BJ (cell line): ENCODE measurements around the gene GLS. TPM values are rescaled to one million over a fixed set of nuclear protein-coding genes. Genes with fewer than 3 reads are reported as not detected.
A peak's percentile ranks its signal among the peaks of the same experiment; 100 is the strongest.

Experiments used
- CTCF ChIA-PET: fragments of 350-600 bp; formaldehyde crosslinking; extraction: SDS; loops from one replicate; lab custom pipeline; 2021; ENCODE audit warnings: antibody characterized with exemption, inconsistent platforms; lab: Yijun Ruan, JAX
- POLR2A ChIA-PET: fragments of 300-600 bp; sonication (Branson Sonifier 250); formaldehyde crosslinking; extraction: SDS; loops from one replicate; lab custom pipeline; 2021; ENCODE audit warnings: antibody characterized with exemption; lab: Charles Lee
- DNase-seq: peaks from one replicate; pipeline ENCODE4 v3.0.0-alpha.2; 2011; ENCODE audit warnings: low read depth
- H3K27me3 ChIP-seq: 2 replicates; pipeline ENCODE4 v1.6.0; 2011; ENCODE audit warnings: low read length; ENCODE audit not compliant: control insufficient read depth, insufficient read depth
- H3K36me3 ChIP-seq: 2 replicates; pipeline ENCODE4 v1.5.1; 2011; ENCODE audit warnings: low read length; ENCODE audit not compliant: control insufficient read depth, insufficient read depth
- H3K4me3 ChIP-seq: 2 replicates; pipeline ENCODE4 v1.5.1; 2011; ENCODE audit warnings: low read depth, mild to moderate bottlenecking, control low read depth, low read length
- polyA plus RNA-seq: library from polyadenylated mRNA; depleted of rRNA; stranded (reverse); fragments of >200 nt; gene quantifications from 2 replicates; pipeline ENCODE4 v1.2.3, GENCODE V29; 2011
- TF ChIP-seq, protein P1 (sequence below): IDR thresholded peaks from 2 replicates; pipeline ENCODE4 v1.5.1; 2011; ENCODE audit warnings: low read depth, mild to moderate bottlenecking, control low read depth, inconsistent platforms, low read length, moderate library complexity; ENCODE audit not compliant: insufficient read depth

GLS gene
- polyA plus RNA-seq, 1 experiment = 132 TPM

DNA sequence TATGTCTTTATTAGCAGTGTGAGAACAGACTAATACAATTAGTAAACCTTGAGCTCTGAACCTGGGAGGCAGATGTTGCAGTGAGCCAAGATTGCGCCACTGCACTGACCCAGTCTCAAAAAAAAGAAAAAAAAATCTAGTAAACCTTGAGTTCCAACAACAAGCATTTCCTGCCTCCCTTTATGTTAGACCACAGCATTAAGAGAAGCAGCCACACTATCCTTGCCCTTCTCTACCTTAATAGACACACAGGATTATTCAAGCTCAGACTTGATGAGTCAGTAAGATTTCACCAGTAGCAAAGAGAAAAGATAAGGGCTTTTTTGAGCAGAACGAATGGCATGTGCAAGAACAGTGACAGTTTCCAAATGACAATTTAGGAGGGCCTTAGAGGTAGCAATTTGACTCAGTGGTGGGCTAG, 18.0 kb upstream of the GLS start:
- CTCF ChIA-PET = interaction anchor here (0.6 to 2.3 kb wide), 4 partner anchors 12 to 284 kb away, joined by 3 to 13 read pairs (median 4); partner anchors contain the start of gene GLS
- Histone ChIP-seq H3K27me3 (no peaks in the 10 kb centered on the region), H3K36me3 (no peaks in the 10 kb centered on the region), H3K4me3 (no peak overlapping the region)
- TF ChIP-seq, protein P1, sequence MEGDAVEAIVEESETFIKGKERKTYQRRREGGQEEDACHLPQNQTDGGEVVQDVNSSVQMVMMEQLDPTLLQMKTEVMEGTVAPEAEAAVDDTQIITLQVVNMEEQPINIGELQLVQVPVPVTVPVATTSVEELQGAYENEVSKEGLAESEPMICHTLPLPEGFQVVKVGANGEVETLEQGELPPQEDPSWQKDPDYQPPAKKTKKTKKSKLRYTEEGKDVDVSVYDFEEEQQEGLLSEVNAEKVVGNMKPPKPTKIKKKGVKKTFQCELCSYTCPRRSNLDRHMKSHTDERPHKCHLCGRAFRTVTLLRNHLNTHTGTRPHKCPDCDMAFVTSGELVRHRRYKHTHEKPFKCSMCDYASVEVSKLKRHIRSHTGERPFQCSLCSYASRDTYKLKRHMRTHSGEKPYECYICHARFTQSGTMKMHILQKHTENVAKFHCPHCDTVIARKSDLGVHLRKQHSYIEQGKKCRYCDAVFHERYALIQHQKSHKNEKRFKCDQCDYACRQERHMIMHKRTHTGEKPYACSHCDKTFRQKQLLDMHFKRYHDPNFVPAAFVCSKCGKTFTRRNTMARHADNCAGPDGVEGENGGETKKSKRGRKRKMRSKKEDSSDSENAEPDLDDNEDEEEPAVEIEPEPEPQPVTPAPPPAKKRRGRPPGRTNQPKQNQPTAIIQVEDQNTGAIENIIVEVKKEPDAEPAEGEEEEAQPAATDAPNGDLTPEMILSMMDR = no peak
- POLR2A ChIA-PET = interaction anchor here (1.2 kb wide), 1 partner anchor 19 kb away, joined by 6 read pairs; no protein-coding TSS in a partner anchor
- DNase-seq = peak; percentile 63

DNA sequence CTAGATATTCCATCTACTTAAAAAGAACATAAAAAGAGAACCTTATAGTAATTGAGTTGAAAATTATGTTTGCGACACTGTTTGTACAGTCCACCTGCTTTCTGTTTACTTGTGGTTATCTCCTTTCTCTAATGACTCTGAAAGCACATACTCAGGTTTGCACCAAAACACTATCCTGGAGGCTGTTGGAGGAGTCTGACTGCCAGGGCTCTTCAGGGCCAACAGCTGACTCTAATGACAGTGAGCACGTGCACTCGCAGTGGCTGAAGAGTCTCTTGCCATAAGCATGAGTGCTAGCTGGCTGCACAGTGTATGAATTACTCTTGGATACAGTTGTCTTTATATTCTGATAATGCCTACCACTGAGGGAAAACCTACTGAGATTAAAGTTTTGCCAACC, 16.7 kb upstream of the GLS start:
- DNase-seq = no peak
- ChIA-PET POLR2A (interaction anchor here (0.6 to 0.9 kb wide), 2 partner anchors 16 to 18 kb away, joined by 3 to 5 read pairs; no protein-coding TSS in a partner anchor), CTCF (interaction anchor here (0.6 to 1.7 kb wide), 3 partner anchors 14 to 81 kb away, joined by 3 to 4 read pairs (median 3); partner anchors contain the start of gene GLS)
- TF ChIP-seq, protein P1 = no peak
- no peaks in the 10 kb centered on the region for H3K36me3 ChIP-seq
- H3K4me3 ChIP-seq = no peak overlapping the region
- no peaks in the 10 kb centered on the region for H3K27me3 ChIP-seq

DNA sequence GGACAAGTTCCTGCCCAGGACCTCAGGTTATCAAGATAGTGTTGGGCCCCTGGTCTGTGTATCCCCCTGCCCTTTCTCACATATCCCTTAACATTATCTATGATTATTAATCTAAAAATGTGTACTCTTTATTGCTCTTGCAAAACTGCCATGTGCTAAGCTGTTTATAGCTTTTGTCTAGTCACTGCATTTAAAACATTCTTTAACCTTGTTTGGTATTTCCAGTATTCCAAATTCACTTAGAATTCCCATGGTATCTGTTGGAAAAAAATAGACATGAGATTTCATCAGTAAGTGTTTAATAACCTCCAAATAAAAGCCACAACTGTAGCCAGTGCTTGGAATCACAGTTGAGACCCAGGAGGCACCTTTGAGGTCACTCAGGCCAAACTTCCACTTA, 16.2 kb upstream of the GLS start:
- TF ChIP-seq, protein P1 = no peak
- CTCF ChIA-PET = interaction anchor here (0.6 to 1.7 kb wide), 4 partner anchors 14 to 208 kb away, joined by 3 to 4 read pairs (median 3); partner anchors contain the start of gene GLS
- H3K27me3 ChIP-seq = no peaks in the 10 kb centered on the region
- H3K4me3 ChIP-seq = no peak overlapping the region
- H3K36me3 ChIP-seq = no peaks in the 10 kb centered on the region
- POLR2A ChIA-PET = interaction anchor here (0.6 to 0.9 kb wide), 2 partner anchors 16 to 18 kb away, joined by 3 to 5 read pairs; no protein-coding TSS in a partner anchor
- peak; percentile 83 for DNase-seq

DNA sequence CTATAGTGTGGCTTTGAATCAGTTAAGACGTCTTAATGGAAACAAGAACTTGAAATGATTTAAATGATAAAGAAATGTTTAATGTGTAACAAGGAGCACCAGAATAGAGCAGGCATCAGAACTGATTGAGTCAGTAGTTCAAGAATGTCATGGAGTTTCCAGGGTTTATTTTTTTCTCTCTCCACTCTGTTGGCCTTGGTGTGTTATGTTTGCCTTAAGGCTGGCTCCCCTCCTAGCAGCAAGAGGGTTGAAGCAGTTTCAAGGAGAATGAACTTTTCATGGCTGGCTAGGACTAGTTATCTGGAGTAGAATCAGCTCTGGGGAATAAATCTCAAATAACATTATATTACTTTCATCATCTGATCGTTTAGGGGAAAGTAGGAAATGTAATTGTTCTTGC, 13.4 kb upstream of the GLS start:
- TF ChIP-seq, protein P1 = no peak
- POLR2A ChIA-PET = interaction anchor here (1.8 kb wide), 1 partner anchor 14 kb away, joined by 6 read pairs; no protein-coding TSS in a partner anchor
- DNase-seq = peak; percentile 59
- CTCF ChIA-PET = interaction anchor here (1.2 kb wide), 1 partner anchor 16 kb away, joined by 3 read pairs; no protein-coding TSS in a partner anchor
- H3K36me3 ChIP-seq = no peaks in the 10 kb centered on the region
- H3K4me3 ChIP-seq = no peak overlapping the region
- no peaks in the 10 kb centered on the region for H3K27me3 ChIP-seq

DNA sequence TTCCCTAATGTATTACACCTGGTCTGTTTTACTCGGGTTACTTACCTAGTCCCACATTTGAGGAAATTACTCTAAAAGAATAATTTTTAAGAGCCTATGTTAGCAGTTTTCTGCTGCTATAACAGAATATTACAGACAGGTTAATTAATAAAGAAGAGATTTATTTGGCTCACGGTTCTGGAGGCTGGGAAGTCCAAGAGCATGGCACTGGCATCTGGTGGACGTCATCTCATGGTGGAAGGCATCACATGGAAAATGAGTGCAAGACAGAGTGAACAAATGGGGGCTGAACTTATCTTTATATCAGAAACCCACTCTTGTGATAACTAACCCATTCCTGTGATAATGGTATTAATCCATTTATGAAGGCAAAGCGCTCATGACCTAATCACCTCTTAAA, 12.8 kb upstream of the GLS start:
- no peaks in the 10 kb centered on the region for H3K36me3 ChIP-seq
- ChIA-PET CTCF (interaction anchor here (0.8 to 1.2 kb wide), 2 partner anchors 10 to 15 kb away, joined by 3 read pairs; no protein-coding TSS in a partner anchor), POLR2A (interaction anchor here (1.8 kb wide), 1 partner anchor 14 kb away, joined by 6 read pairs; no protein-coding TSS in a partner anchor)
- no peak for DNase-seq
- no peaks in the 10 kb centered on the region for H3K27me3 ChIP-seq
- H3K4me3 ChIP-seq = no peak overlapping the region
- TF ChIP-seq, protein P1 = no peak
